Tibial nerve (tissue), 4 donors: Measurements from ENCODE around the gene ATP1A1.

ENCODE experiments used
- CTCF ChIP-seq, 5 experiments: fragments of 200-600 bp in 3 of 5; fragments of 450-650 bp in 2 of 5; sonication (generic) in 3 of 5; IDR thresholded peaks; one replicate each; pipeline ENCODE4 v1.5.1; 2016 to 2019; ENCODE audit warnings: antibody characterized with exemption in 5 of 5, mild to moderate bottlenecking in 3 of 5, moderate library complexity in 2 of 5
- EP300 ChIP-seq, 2 donors: sonication (generic); formaldehyde crosslinking; IDR thresholded peaks; one replicate each; pipeline ENCODE4 v1.6.1; 2017; ENCODE audit warnings: antibody characterized with exemption in 2 of 2, mild to moderate bottlenecking in 1 of 2
- POLR2A ChIP-seq, 2 donors: fragments of 450-650 bp; IDR thresholded peaks; one replicate each; pipeline ENCODE4 v1.6.1; 2017; ENCODE audit warnings: antibody characterized with exemption in 2 of 2, mild to moderate bottlenecking in 2 of 2, moderate library complexity in 2 of 2

GRCh38 chr1:116439701-116440100 is 66.7 kb downstream of the ATP1A1 start:
- no peak for TF ChIP-seq CTCF (IDR thresholded peaks at IDR 0.05)
- no peak for TF ChIP-seq POLR2A (IDR thresholded peaks at IDR 0.05)
- no peak for TF ChIP-seq EP300 (IDR thresholded peaks at IDR 0.05)
